Fibroblast of mammary gland (primary cell): ENCODE results near the gene TAL2.

Source experiments
- DNase-seq: peaks from one replicate; pipeline ENCODE4 v3.0.0-alpha.2; 2010; ENCODE audit warnings: low read depth
- H3K4me3 ChIP-seq: 2 replicates; pipeline ENCODE4 v1.5.1; 2011; ENCODE audit warnings: low read depth, mild to moderate bottlenecking, low read length, moderate library complexity; ENCODE audit not compliant: control insufficient read depth
- TF ChIP-seq, protein P1 (sequence below): conservative IDR thresholded peaks from 2 replicates; pipeline ENCODE4 v1.5.1; 2011; ENCODE audit warnings: low read depth, low read length, inconsistent platforms; ENCODE audit not compliant: control insufficient read depth, insufficient read depth

TAL2 gene

DNA sequence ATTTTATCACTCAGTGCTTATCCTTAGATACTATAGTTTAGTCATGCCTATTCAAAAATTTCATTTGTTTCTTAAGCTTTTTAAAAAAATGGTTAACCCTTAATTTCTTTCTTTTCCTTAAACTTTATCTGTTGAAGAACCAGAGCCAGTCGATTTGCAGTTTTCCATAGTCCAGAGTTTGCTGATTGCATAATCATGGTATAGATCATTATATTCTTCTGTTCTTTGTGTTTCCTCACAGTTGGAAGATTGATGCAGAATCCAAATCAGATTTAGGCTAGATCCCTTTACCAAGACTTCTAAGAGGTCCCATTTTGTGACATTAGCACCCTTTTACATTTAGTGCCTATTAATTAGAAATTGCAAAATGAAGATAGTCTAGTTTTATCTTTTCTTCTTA lies 50.0 kb downstream of the TAL2 start:
- no peak overlapping the region for H3K4me3 ChIP-seq
- DNase-seq = no peak
- TF ChIP-seq, protein P1, sequence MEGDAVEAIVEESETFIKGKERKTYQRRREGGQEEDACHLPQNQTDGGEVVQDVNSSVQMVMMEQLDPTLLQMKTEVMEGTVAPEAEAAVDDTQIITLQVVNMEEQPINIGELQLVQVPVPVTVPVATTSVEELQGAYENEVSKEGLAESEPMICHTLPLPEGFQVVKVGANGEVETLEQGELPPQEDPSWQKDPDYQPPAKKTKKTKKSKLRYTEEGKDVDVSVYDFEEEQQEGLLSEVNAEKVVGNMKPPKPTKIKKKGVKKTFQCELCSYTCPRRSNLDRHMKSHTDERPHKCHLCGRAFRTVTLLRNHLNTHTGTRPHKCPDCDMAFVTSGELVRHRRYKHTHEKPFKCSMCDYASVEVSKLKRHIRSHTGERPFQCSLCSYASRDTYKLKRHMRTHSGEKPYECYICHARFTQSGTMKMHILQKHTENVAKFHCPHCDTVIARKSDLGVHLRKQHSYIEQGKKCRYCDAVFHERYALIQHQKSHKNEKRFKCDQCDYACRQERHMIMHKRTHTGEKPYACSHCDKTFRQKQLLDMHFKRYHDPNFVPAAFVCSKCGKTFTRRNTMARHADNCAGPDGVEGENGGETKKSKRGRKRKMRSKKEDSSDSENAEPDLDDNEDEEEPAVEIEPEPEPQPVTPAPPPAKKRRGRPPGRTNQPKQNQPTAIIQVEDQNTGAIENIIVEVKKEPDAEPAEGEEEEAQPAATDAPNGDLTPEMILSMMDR = no peak
